ENCODE results near the gene SNW1.
"Not testable (repeated sequence)": the region's sequence is repeated elsewhere in the genome, so short reads cannot be mapped to it uniquely, and the experiment has no call there.

- TF ChIP-seq, protein P1, sequence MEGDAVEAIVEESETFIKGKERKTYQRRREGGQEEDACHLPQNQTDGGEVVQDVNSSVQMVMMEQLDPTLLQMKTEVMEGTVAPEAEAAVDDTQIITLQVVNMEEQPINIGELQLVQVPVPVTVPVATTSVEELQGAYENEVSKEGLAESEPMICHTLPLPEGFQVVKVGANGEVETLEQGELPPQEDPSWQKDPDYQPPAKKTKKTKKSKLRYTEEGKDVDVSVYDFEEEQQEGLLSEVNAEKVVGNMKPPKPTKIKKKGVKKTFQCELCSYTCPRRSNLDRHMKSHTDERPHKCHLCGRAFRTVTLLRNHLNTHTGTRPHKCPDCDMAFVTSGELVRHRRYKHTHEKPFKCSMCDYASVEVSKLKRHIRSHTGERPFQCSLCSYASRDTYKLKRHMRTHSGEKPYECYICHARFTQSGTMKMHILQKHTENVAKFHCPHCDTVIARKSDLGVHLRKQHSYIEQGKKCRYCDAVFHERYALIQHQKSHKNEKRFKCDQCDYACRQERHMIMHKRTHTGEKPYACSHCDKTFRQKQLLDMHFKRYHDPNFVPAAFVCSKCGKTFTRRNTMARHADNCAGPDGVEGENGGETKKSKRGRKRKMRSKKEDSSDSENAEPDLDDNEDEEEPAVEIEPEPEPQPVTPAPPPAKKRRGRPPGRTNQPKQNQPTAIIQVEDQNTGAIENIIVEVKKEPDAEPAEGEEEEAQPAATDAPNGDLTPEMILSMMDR (IDR thresholded peaks at IDR 0.05): not testable (repeated sequence)
- TF ChIP-seq REST (IDR thresholded peaks at IDR 0.05; ENCODE audit: insufficient read depth in 1 of 2, low read depth in 2 of 2, low read length in 1 of 2); POLR2AphosphoS5 (IDR thresholded peaks at IDR 0.05; ENCODE audit: low read depth, low read length); TCF7L2 (IDR thresholded peaks at IDR 0.05; ENCODE audit: low read depth, low read length): not testable (repeated sequence)
Measured at GRCh38 chr14:77799456-77799855, 38.5 kb upstream of the SNW1 start.

Data from Panc1 (cell line).